ENCODE measurements around the gene RANBP3L. TPM values are rescaled to one million over a fixed set of nuclear protein-coding genes. Genes with fewer than 3 reads are reported as not detected.
"Not testable (repeated sequence)": the region's sequence is repeated elsewhere in the genome, so short reads cannot be mapped to it uniquely, and the experiment has no call there.

RANBP3L gene
- total and polyA plus RNA-seq, 2 experiments from 2014 or later = not detected

DNA sequence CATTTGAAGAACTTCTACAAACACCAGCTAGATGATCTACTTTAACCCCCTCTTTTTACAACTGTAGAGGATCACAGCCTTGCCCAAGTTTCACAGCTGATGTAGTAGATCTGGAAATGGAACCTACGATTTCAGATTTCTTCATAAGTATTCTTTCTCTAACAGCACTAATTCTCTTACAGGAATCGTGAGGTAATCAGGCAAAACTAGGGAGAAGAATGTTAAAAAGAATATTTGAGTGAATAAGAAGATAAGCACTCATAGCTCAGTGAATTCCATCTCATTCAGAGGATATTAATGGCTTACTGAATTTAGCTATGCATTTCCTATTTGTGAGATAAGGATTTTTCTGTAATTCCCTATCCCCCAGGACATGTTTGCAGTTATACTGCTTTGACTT lies 102.1 kb downstream of the RANBP3L start:
- no peaks in the 10 kb centered on the region for H4K20me1 ChIP-seq (replicated peaks; ENCODE audit: insufficient read depth)
- no peaks in the 10 kb centered on the region for H3K9me2 ChIP-seq (ENCODE audit: insufficient read depth)
- no peaks in the 10 kb centered on the region for H3K36me3 ChIP-seq (ENCODE audit: insufficient read depth)
- H3K4me3 Mint-ChIP-seq = no peak overlapping the region
- H3K27me3 ChIP-seq (ENCODE audit: insufficient read depth) = no peaks in the 10 kb centered on the region
- H3K27ac ChIP-seq (ENCODE audit: low read depth) = no peak overlapping the region
- H3K4me3 ChIP-seq = no peak overlapping the region
- H3F3A ChIP-seq (replicated peaks; ENCODE audit: low read depth) = no peaks in the 10 kb centered on the region
- no peak overlapping the region for H2AFZ ChIP-seq
- DNase-seq (ENCODE audit: low spot score) (no peak), ATAC-seq (no peak)
- H3K27me3 Mint-ChIP-seq (ENCODE audit: insufficient read depth, low read depth, poor library complexity) = no peaks in the 10 kb centered on the region
- no peaks in the 10 kb centered on the region for H3K4me1 Mint-ChIP-seq
- no peaks in the 10 kb centered on the region for H3K79me2 ChIP-seq (replicated peaks; ENCODE audit: insufficient read depth)
- H3K9me3 Mint-ChIP-seq = no peaks in the 10 kb centered on the region
- H3K27ac Mint-ChIP-seq = no peak overlapping the region; the same call in 1 of the 2 replicates
- H3K4me1 ChIP-seq (ENCODE audit: insufficient read depth) = no peaks in the 10 kb centered on the region
- no peak overlapping the region for H3K4me2 ChIP-seq
- peaks cover 4% of the 10 kb centered on the region; the same call in 2 of the 3 replicates for H3K36me3 Mint-ChIP-seq (ENCODE audit: low read depth)
- no peak for TF ChIP-seq ZNF331 (CRISPR knock-in tag; IDR thresholded peaks at IDR 0.05; ENCODE audit: low read depth)
- no peak for TF ChIP-seq ZNF462 (CRISPR knock-in tag; IDR thresholded peaks at IDR 0.05)
- TF ChIP-seq, protein P1, sequence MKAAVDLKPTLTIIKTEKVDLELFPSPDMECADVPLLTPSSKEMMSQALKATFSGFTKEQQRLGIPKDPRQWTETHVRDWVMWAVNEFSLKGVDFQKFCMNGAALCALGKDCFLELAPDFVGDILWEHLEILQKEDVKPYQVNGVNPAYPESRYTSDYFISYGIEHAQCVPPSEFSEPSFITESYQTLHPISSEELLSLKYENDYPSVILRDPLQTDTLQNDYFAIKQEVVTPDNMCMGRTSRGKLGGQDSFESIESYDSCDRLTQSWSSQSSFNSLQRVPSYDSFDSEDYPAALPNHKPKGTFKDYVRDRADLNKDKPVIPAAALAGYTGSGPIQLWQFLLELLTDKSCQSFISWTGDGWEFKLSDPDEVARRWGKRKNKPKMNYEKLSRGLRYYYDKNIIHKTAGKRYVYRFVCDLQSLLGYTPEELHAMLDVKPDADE (IDR thresholded peaks at IDR 0.05) = no peak
- TF ChIP-seq CREB1 (CRISPR knock-in tag; IDR thresholded peaks at IDR 0.05; ENCODE audit: low read depth) = no peak
- no peak for TF ChIP-seq CTCF (conservative IDR thresholded peaks at IDR 0.05; ENCODE audit: low read depth in 2 of 2)
- no peak for TF ChIP-seq POLR2AphosphoS5 (IDR thresholded peaks at IDR 0.05; ENCODE audit: low read depth)
- TF ChIP-seq EZH2phosphoT487 (IDR thresholded peaks at IDR 0.05; ENCODE audit: unreplicated experiment) = no peak
- no peak for TF ChIP-seq STAT1 (IDR thresholded peaks at IDR 0.05; ENCODE audit: unreplicated experiment)
- no peak for TF ChIP-seq JUNB (IDR thresholded peaks at IDR 0.05; ENCODE audit: unreplicated experiment)
- no peak for TF ChIP-seq EZH2 (IDR thresholded peaks at IDR 0.05; ENCODE audit: low read depth, unreplicated experiment)
- TF ChIP-seq ZNF114 (CRISPR knock-in tag; IDR thresholded peaks at IDR 0.05) = no peak
- TF ChIP-seq NANOG (IDR thresholded peaks at IDR 0.05; ENCODE audit: borderline replicate concordance) = no peak

- H3K27ac Mint-ChIP-seq; H3K4me1 Mint-ChIP-seq; H3K4me1 ChIP-seq (ENCODE audit: insufficient read depth): not testable (repeated sequence)
Observed at GRCh38 chr5:36198783-36199182, 102.9 kb downstream of the RANBP3L start.

More at GRCh38 chr5:36198783-36199182, 102.9 kb downstream of the RANBP3L start:
- ATAC-seq; H3K36me3 ChIP-seq (ENCODE audit: insufficient read depth); H3K27ac ChIP-seq (ENCODE audit: low read depth); DNase-seq (ENCODE audit: low spot score); H3F3A ChIP-seq (replicated peaks; ENCODE audit: low read depth); H4K20me1 ChIP-seq (replicated peaks; ENCODE audit: insufficient read depth); H3K4me2 ChIP-seq; H3K9me2 ChIP-seq (ENCODE audit: insufficient read depth); H2AFZ ChIP-seq; H3K27me3 ChIP-seq (ENCODE audit: insufficient read depth); H3K79me2 ChIP-seq (replicated peaks; ENCODE audit: insufficient read depth); H3K4me3 ChIP-seq; H3K4me3 Mint-ChIP-seq; H3K36me3 Mint-ChIP-seq (ENCODE audit: low read depth); H3K27me3 Mint-ChIP-seq (ENCODE audit: insufficient read depth, low read depth, poor library complexity); H3K9me3 Mint-ChIP-seq: not testable (repeated sequence)

Data from GM23338 (cell line).